Kidney (tissue), 14 donors: Measurements from ENCODE around the gene BRD8. TPM values are rescaled to one million over a fixed set of nuclear protein-coding genes. Genes with fewer than 3 reads are reported as not detected.
"Not testable (repeated sequence)": the region's sequence is repeated elsewhere in the genome, so short reads cannot be mapped to it uniquely, and the experiment has no call there.

Experiments used
- DNase-seq, 5 donors: peaks; one replicate each; pipeline ENCODE4 v3.0.0-alpha.2; 2013 to 2020
- FAIRE-seq: peaks from 2 replicates; lab custom pipeline; 2012; peaks lifted over from hg19 to GRCh38; lab: Jason Lieb, UNC
- H3K27ac ChIP-seq, 2 donors: one replicate each; pipeline ENCODE4 v1.7.0; 2013; ENCODE audit warnings: low read depth in 2 of 2, low read length in 2 of 2, inconsistent platforms in 1 of 2
- H3K27me3 ChIP-seq: one replicate; pipeline ENCODE4 v1.7.1; 2013; ENCODE audit warnings: low read length, inconsistent platforms; ENCODE audit not compliant: control insufficient read depth, insufficient read depth
- H3K36me3 ChIP-seq, 3 donors: one replicate each; pipeline versions ENCODE4 v1.7.0 to v1.7.1; 2013; ENCODE audit warnings: low read length in 3 of 3, control low read depth in 1 of 3, inconsistent platforms in 1 of 3; ENCODE audit not compliant: insufficient read depth in 3 of 3, control insufficient read depth in 2 of 3
- H3K4me1 ChIP-seq, 3 donors: one replicate each; pipeline versions ENCODE4 v1.7.0 to v1.7.1; 2013; ENCODE audit warnings: low read length in 3 of 3, inconsistent platforms in 1 of 3, low read depth in 1 of 3; ENCODE audit not compliant: control insufficient read depth in 2 of 3, insufficient read depth in 2 of 3
- H3K4me3 ChIP-seq, 3 donors: one replicate each; pipeline versions ENCODE4 v1.7.0 to v1.8.1; 2013; ENCODE audit warnings: low read length in 3 of 3, control low read depth in 1 of 3, inconsistent platforms in 1 of 3
- H3K9ac ChIP-seq, 3 donors: one replicate each; pipeline versions ENCODE4 v1.7.0 to v1.7.1; 2013; ENCODE audit warnings: low read length in 3 of 3, control low read depth in 1 of 3, inconsistent platforms in 1 of 3
- H3K9me3 ChIP-seq, 3 donors: one replicate each; pipeline versions ENCODE4 v1.7.0 to v1.7.1; 2013; ENCODE audit warnings: low read length in 3 of 3, control low read depth in 1 of 3, inconsistent platforms in 1 of 3; ENCODE audit not compliant: control insufficient read depth in 2 of 3, insufficient read depth in 1 of 3
- intact Hi-C: fragments of 100-400 bp; cut with DNase I; formaldehyde crosslinking; loops from one replicate; pipeline ENCODE4 v1.11.1; 2022
- polyA plus RNA-seq: library from polyadenylated mRNA; stranded (reverse); fragments of 350-450 nt; fragmentation: Illumina TruSeq; extraction: RNeasy Lipid Tissue Mini Kit (QIAGEN cat#74804); gene quantifications from one replicate; pipeline ENCODE4 v1.2.3, GENCODE V29; 2014; ENCODE audit warnings: low read depth, low replicate concordance; ENCODE audit not compliant: insufficient read depth
- total RNA-seq: library from RNA; stranded (reverse); fragmentation: NEBNext Ultra II Directional; extraction: Animal tissue kit (Norgen Biotek cat#: 25700); gene quantifications from one replicate; pipeline ENCODE4 v1.2.1, GENCODE V29; 2021
- TF ChIP-seq, protein P1 (sequence below): IDR thresholded peaks from 3 replicates; pipeline ENCODE4 v1.5.1; 2012; ENCODE audit warnings: mild to moderate bottlenecking, moderate library complexity, borderline replicate concordance; ENCODE audit not compliant: insufficient read depth; ENCODE audit errors: extremely low read depth
- donor health status: control.
- donor health status: control.
- donor health status: control.
- donor health status: control.
- donor health status: control.
- donor health status: DM: yes; HTN: yes; CAD: no.
- donor health status: Normal renal cell carcinoma (clear cell type).

Gene BRD8
- total and polyA plus RNA-seq, 2 donors from 2014 or later, result 32.1 to 54.5 TPM

DNA sequence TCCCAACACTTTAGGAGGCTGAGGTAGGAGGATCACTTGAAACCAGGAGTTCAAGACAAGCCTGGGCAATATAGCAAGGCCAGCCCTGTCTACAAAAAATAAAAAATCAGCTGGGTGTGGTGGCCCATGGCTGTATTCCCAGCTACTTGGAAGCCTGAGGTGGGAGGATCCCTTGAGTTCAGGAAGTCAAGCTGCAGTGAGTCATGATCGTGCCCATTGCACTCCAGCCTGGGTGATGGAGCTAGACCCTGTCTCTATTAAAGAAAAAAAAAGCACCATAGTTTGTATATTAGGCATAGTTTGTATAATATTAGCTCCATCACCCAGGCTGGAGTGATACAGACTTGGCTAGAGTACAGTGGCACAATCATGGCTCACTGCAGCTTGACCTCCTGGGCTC lies 29.6 kb downstream of the BRD8 start:
- H3K36me3 ChIP-seq, result no peaks in the 10 kb centered on the region
- no peaks in the 10 kb centered on the region for H3K4me1 ChIP-seq
- TF ChIP-seq, protein P1, sequence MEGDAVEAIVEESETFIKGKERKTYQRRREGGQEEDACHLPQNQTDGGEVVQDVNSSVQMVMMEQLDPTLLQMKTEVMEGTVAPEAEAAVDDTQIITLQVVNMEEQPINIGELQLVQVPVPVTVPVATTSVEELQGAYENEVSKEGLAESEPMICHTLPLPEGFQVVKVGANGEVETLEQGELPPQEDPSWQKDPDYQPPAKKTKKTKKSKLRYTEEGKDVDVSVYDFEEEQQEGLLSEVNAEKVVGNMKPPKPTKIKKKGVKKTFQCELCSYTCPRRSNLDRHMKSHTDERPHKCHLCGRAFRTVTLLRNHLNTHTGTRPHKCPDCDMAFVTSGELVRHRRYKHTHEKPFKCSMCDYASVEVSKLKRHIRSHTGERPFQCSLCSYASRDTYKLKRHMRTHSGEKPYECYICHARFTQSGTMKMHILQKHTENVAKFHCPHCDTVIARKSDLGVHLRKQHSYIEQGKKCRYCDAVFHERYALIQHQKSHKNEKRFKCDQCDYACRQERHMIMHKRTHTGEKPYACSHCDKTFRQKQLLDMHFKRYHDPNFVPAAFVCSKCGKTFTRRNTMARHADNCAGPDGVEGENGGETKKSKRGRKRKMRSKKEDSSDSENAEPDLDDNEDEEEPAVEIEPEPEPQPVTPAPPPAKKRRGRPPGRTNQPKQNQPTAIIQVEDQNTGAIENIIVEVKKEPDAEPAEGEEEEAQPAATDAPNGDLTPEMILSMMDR, result no peak
- DNase-seq, result no peak
- H3K27ac ChIP-seq, result no peak overlapping the region
- H3K9ac ChIP-seq, result no peak overlapping the region
- H3K27me3 ChIP-seq, result no peaks in the 10 kb centered on the region
- FAIRE-seq, result no peak
- no peak overlapping the region for H3K4me3 ChIP-seq
- no peaks in the 10 kb centered on the region for H3K9me3 ChIP-seq
- intact Hi-C loops, result no loop called here

DNA sequence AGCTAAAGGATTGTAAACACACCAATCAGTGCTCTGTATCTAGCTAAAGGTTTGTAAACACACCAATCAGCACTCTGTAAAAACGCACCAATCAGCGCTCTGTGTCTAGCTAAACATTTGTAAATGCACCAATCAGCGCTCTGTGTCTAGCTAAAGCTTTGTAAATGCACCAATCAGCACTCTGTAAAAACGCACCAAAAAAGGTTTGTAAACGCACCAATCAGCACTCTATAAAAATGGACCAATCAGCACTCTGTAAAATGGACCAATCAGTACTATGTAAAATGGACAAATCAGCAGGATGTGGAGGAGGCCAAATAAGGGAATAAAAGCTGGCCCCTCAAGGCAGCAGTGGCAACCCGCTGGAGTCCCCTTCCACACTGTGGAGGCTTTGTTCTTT lies 34.9 kb downstream of the BRD8 start:
- FAIRE-seq, H3K36me3 ChIP-seq, H3K27me3 ChIP-seq, H3K4me1 ChIP-seq, DNase-seq, H3K9ac ChIP-seq, intact Hi-C loops, H3K4me3 ChIP-seq, H3K9me3 ChIP-seq, H3K27ac ChIP-seq: not testable (repeated sequence)

DNA sequence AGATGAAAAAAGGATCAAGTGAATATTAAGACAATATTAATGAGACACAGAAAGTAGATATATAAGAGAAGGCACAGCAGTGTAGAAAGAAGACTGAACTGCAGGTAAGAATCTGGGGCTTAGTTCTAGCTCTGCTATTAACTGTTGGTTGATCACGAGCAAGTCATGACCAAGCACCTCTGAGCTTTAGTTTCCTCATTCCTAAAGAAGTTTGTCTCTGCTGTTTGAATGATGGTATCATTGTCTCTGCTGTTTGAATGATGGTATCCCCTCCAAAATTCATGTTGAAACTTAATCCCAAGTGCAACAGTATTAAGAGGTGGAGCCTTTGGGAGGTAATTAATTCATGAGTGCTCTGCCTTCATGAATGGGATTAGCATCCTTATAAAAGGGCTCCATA lies 36.7 kb downstream of the BRD8 start:
- H3K4me1 ChIP-seq, result no peaks in the 10 kb centered on the region
- DNase-seq (no peak), FAIRE-seq (no peak)
- intact Hi-C loops, result no loop called here
- H3K27ac ChIP-seq, result no peak overlapping the region
- TF ChIP-seq, protein P1, result no peak
- no peaks in the 10 kb centered on the region for H3K36me3 ChIP-seq
- no peaks in the 10 kb centered on the region for H3K9me3 ChIP-seq
- H3K27me3 ChIP-seq, result no peaks in the 10 kb centered on the region
- no peak overlapping the region for H3K4me3 ChIP-seq
- no peak overlapping the region for H3K9ac ChIP-seq

DNA sequence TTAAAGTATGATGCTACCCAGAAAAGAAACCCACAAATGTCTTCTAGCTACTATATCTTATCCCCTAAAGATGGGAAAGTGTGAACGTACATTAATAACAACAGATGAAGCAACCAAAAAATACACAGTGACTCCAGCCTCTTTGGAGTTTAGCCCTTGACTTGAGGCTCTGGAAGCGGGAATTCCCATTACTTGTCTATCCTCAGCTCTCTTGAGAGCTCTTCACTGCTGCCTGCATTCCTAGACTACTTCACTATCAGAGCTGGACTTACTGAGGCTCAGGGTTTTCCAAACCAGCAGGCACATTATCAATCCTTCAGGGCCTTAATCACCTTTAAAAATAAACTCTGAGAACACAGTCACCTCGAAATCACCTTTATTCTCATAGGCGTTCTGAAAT lies 38.2 kb downstream of the BRD8 start:
- no peaks in the 10 kb centered on the region for H3K36me3 ChIP-seq
- DNase-seq (no peak), FAIRE-seq (no peak)
- no peak overlapping the region for H3K9ac ChIP-seq
- H3K4me3 ChIP-seq, result no peak overlapping the region
- no peaks in the 10 kb centered on the region for H3K4me1 ChIP-seq
- TF ChIP-seq, protein P1, result no peak
- no peak overlapping the region for H3K27ac ChIP-seq
- H3K27me3 ChIP-seq, result no peaks in the 10 kb centered on the region
- no peaks in the 10 kb centered on the region for H3K9me3 ChIP-seq
- intact Hi-C loops, result no loop called here
